ENCODE results near the gene POU6F2. TPM values are rescaled to one million over a fixed set of nuclear protein-coding genes. Genes with fewer than 3 reads are reported as not detected.

Gene POU6F2
- total and polyA plus RNA-seq, 2 experiments from 2014 or later, result 7.2 to 7.3 TPM

DNA sequence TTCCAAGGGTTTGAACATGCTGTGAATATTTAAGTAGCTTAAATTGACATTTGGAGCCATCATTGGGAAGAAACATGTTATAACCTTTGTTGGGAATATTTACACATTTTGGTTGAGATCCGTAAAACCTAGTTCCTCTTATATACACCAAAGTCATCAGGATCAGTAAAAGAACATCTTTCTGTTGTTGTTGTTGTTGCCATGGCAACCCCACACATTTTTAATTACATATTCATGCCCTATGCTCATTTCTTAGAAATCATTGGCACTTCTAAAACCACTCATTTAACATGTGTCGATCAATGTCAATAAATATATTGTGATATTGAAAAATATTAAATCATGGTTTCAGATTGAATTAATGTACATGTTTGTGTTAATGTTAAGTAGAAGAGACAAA is 122.6 kb downstream of the POU6F2 start (continued):
- TF ChIP-seq, protein P1, sequence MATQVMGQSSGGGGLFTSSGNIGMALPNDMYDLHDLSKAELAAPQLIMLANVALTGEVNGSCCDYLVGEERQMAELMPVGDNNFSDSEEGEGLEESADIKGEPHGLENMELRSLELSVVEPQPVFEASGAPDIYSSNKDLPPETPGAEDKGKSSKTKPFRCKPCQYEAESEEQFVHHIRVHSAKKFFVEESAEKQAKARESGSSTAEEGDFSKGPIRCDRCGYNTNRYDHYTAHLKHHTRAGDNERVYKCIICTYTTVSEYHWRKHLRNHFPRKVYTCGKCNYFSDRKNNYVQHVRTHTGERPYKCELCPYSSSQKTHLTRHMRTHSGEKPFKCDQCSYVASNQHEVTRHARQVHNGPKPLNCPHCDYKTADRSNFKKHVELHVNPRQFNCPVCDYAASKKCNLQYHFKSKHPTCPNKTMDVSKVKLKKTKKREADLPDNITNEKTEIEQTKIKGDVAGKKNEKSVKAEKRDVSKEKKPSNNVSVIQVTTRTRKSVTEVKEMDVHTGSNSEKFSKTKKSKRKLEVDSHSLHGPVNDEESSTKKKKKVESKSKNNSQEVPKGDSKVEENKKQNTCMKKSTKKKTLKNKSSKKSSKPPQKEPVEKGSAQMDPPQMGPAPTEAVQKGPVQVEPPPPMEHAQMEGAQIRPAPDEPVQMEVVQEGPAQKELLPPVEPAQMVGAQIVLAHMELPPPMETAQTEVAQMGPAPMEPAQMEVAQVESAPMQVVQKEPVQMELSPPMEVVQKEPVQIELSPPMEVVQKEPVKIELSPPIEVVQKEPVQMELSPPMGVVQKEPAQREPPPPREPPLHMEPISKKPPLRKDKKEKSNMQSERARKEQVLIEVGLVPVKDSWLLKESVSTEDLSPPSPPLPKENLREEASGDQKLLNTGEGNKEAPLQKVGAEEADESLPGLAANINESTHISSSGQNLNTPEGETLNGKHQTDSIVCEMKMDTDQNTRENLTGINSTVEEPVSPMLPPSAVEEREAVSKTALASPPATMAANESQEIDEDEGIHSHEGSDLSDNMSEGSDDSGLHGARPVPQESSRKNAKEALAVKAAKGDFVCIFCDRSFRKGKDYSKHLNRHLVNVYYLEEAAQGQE (IDR thresholded peaks at IDR 0.05; ENCODE audit: unreplicated experiment), result no peak
- TF ChIP-seq JUNB (IDR thresholded peaks at IDR 0.05; ENCODE audit: unreplicated experiment) (no peak), CREB1 (CRISPR knock-in tag; IDR thresholded peaks at IDR 0.05; ENCODE audit: low read depth) (no peak), EZH2phosphoT487 (IDR thresholded peaks at IDR 0.05; ENCODE audit: unreplicated experiment) (no peak)
- TF ChIP-seq, protein P2, sequence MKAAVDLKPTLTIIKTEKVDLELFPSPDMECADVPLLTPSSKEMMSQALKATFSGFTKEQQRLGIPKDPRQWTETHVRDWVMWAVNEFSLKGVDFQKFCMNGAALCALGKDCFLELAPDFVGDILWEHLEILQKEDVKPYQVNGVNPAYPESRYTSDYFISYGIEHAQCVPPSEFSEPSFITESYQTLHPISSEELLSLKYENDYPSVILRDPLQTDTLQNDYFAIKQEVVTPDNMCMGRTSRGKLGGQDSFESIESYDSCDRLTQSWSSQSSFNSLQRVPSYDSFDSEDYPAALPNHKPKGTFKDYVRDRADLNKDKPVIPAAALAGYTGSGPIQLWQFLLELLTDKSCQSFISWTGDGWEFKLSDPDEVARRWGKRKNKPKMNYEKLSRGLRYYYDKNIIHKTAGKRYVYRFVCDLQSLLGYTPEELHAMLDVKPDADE (IDR thresholded peaks at IDR 0.05), result no peak

DNA sequence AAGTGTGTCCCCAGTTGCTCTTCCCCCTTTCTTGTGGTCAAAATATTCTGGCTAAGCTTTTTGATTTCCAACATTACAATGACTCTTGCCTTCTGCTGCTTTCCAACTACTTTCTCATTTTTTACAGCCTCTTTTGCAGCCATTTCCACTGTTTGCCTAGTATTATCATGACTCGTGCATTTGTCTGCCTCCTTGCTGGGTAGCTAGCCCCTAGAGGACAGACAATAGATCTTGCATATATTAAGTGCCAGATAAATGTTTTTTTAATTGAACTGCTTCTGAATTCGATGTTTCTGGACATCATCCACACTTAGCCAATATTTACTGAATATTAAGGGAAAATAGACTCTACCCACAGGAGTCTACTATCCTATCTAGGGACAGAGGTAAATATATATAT is 124.5 kb downstream of the POU6F2 start:
- Mint-ChIP-seq H3K9me3 (no peaks in the 10 kb centered on the region), H3K4me1 (no peaks in the 10 kb centered on the region), H3K4me3 (no peak overlapping the region), H3K27ac (no peak overlapping the region; the same call in 1 of the 2 replicates), H3K36me3 (ENCODE audit: low read depth) (no peaks in the 10 kb centered on the region), H3K27me3 (ENCODE audit: insufficient read depth, low read depth, poor library complexity) (no peaks in the 10 kb centered on the region)
- H3K27ac ChIP-seq (ENCODE audit: low read depth), result no peak overlapping the region
- no peaks in the 10 kb centered on the region for H3K79me2 ChIP-seq (replicated peaks; ENCODE audit: insufficient read depth)
- H3F3A ChIP-seq (replicated peaks; ENCODE audit: low read depth), result no peaks in the 10 kb centered on the region
- H3K9me2 ChIP-seq (ENCODE audit: insufficient read depth), result peaks cover 16% of the 10 kb centered on the region; the same call in 1 of the 2 replicates
- no peaks in the 10 kb centered on the region; the same call in 1 of the 2 replicates for H4K20me1 ChIP-seq (replicated peaks; ENCODE audit: insufficient read depth)
- H2AFZ ChIP-seq, result no peak overlapping the region
- no peaks in the 10 kb centered on the region for H3K36me3 ChIP-seq (ENCODE audit: insufficient read depth)
- H3K27me3 ChIP-seq (ENCODE audit: insufficient read depth), result no peaks in the 10 kb centered on the region
- no peak overlapping the region for H3K4me2 ChIP-seq
- DNase-seq (ENCODE audit: low spot score) (no peak), ATAC-seq (no peak)
- no peak overlapping the region for H3K4me3 ChIP-seq
- no peaks in the 10 kb centered on the region for H3K4me1 ChIP-seq (ENCODE audit: insufficient read depth)
- TF ChIP-seq ZNF114 (CRISPR knock-in tag; IDR thresholded peaks at IDR 0.05) (no peak), NANOG (IDR thresholded peaks at IDR 0.05; ENCODE audit: borderline replicate concordance) (no peak), ZNF331 (CRISPR knock-in tag; IDR thresholded peaks at IDR 0.05; ENCODE audit: low read depth) (no peak), EZH2phosphoT487 (IDR thresholded peaks at IDR 0.05; ENCODE audit: unreplicated experiment) (no peak), JUNB (IDR thresholded peaks at IDR 0.05; ENCODE audit: unreplicated experiment) (no peak)
- TF ChIP-seq, protein P1 (IDR thresholded peaks at IDR 0.05; ENCODE audit: unreplicated experiment), result no peak
- TF ChIP-seq, protein P3, sequence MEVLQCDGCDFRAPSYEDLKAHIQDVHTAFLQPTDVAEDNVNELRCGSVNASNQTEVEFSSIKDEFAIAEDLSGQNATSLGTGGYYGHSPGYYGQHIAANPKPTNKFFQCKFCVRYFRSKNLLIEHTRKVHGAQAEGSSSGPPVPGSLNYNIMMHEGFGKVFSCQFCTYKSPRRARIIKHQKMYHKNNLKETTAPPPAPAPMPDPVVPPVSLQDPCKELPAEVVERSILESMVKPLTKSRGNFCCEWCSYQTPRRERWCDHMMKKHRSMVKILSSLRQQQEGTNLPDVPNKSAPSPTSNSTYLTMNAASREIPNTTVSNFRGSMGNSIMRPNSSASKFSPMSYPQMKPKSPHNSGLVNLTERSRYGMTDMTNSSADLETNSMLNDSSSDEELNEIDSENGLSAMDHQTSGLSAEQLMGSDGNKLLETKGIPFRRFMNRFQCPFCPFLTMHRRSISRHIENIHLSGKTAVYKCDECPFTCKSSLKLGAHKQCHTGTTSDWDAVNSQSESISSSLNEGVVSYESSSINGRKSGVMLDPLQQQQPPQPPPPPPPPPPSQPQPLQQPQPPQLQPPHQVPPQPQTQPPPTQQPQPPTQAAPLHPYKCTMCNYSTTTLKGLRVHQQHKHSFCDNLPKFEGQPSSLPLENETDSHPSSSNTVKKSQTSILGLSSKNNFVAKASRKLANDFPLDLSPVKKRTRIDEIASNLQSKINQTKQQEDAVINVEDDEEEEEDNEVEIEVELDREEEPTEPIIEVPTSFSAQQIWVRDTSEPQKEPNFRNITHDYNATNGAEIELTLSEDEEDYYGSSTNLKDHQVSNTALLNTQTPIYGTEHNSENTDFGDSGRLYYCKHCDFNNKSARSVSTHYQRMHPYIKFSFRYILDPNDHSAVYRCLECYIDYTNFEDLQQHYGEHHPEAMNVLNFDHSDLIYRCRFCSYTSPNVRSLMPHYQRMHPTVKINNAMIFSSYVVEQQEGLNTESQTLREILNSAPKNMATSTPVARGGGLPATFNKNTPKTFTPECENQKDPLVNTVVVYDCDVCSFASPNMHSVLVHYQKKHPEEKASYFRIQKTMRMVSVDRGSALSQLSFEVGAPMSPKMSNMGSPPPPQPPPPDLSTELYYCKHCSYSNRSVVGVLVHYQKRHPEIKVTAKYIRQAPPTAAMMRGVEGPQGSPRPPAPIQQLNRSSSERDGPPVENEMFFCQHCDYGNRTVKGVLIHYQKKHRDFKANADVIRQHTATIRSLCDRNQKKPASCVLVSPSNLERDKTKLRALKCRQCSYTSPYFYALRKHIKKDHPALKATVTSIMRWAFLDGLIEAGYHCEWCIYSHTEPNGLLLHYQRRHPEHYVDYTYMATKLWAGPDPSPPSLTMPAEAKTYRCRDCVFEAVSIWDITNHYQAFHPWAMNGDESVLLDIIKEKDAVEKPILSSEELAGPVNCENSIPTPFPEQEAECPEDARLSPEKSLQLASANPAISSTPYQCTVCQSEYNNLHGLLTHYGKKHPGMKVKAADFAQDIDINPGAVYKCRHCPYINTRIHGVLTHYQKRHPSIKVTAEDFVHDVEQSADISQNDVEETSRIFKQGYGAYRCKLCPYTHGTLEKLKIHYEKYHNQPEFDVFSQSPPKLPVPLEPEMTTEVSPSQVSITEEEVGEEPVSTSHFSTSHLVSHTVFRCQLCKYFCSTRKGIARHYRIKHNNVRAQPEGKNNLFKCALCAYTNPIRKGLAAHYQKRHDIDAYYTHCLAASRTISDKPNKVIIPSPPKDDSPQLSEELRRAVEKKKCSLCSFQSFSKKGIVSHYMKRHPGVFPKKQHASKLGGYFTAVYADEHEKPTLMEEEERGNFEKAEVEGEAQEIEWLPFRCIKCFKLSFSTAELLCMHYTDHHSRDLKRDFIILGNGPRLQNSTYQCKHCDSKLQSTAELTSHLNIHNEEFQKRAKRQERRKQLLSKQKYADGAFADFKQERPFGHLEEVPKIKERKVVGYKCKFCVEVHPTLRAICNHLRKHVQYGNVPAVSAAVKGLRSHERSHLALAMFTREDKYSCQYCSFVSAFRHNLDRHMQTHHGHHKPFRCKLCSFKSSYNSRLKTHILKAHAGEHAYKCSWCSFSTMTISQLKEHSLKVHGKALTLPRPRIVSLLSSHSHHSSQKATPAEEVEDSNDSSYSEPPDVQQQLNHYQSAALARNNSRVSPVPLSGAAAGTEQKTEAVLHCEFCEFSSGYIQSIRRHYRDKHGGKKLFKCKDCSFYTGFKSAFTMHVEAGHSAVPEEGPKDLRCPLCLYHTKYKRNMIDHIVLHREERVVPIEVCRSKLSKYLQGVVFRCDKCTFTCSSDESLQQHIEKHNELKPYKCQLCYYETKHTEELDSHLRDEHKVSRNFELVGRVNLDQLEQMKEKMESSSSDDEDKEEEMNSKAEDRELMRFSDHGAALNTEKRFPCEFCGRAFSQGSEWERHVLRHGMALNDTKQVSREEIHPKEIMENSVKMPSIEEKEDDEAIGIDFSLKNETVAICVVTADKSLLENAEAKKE (CRISPR knock-in tag; IDR thresholded peaks at IDR 0.05), result no peak

Data from GM23338 (cell line).